HAP-1 (cell line): ENCODE data around the gene TRIM15.
"Not testable (repeated sequence)": the region's sequence is repeated elsewhere in the genome, so short reads cannot be mapped to it uniquely, and the experiment has no call there.

Experiments
- DNase-seq, 2 experiments: peaks; one replicate each; pipeline ENCODE4 v3.0.0-alpha.2; 2016 to 2020; ENCODE audit warnings: low spot score in 2 of 2
- H3K27me3 ChIP-seq: fragments of 250-450 bp; sonication (Bioruptor Pico); 2 replicates; pipeline ENCODE4 v1.5.1; 2020; ENCODE audit warnings: low read depth, mild to moderate bottlenecking, moderate library complexity
- H3K36me3 ChIP-seq: fragments of 250-450 bp; sonication (Bioruptor Pico); replicated peaks from 2 replicates; pipeline ENCODE4 v1.5.1; 2020; ENCODE audit warnings: mild to moderate bottlenecking
- H3K4me1 ChIP-seq: fragments of 250-450 bp; sonication (Bioruptor Pico); 2 replicates; pipeline ENCODE4 v1.5.1; 2020; ENCODE audit warnings: mild to moderate bottlenecking
- H3K4me3 ChIP-seq: fragments of 250-450 bp; sonication (Bioruptor Pico); 2 replicates; pipeline ENCODE4 v1.5.1; 2020; ENCODE audit warnings: mild to moderate bottlenecking, moderate library complexity
- H3K9me3 ChIP-seq: fragments of 250-450 bp; sonication (Bioruptor Pico); 2 replicates; pipeline ENCODE4 v1.5.1; 2020; ENCODE audit warnings: mild to moderate bottlenecking, moderate library complexity
- in situ Hi-C: fragments of 300-500 bp; cut with MboI; formaldehyde crosslinking; loops from 3 replicates; pipeline ENCODE4 v1.14.3; 2020; ENCODE audit warnings: low sequenced_read_pairs, inconsistent platforms, mixed read lengths

Gene TRIM15

DNA sequence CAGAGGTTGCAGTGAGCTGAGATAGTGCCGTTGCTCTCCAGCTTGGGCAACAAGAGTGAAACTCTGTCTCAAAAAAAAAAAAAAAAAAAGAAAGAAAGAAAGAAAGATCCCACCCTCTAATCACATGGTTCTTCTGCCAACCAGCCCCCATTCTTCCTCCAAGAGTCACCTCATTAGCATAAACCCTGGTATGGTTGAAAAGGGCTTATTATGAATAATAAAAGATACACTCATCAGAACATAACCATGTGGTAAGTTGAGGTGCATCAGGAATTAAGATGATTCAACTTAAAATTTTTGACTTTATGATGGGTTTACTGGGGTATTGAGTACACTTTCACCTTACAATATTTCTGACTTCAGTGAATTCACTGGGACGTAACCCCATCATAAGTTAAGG, 28.2 kb upstream of the TRIM15 start:
- Histone ChIP-seq H3K4me3 (no peak overlapping the region), H3K27me3 (peaks cover 9% of the 10 kb centered on the region), H3K36me3 (no peaks in the 10 kb centered on the region), H3K9me3 (no peaks in the 10 kb centered on the region), H3K4me1 (peaks cover 3% of the 10 kb centered on the region)
- in situ Hi-C loops = no loop called here
- no peak for DNase-seq

- no peak for DNase-seq
- H3K9me3 ChIP-seq = no peaks in the 10 kb centered on the region
- H3K36me3 ChIP-seq = no peaks in the 10 kb centered on the region
- in situ Hi-C loops = no loop called here
- H3K27me3 ChIP-seq = peaks cover 9% of the 10 kb centered on the region
- no peak within 1 kb of the TSS for H3K4me3 ChIP-seq
- H3K4me1 ChIP-seq = peaks cover 3% of the 10 kb centered on the region
These were observed 27.6 kb upstream of the TRIM15 start, which contains the start of gene TRIM40 for GRCh38 chr6:30135757-30136156. Gene TRIM40 (plus strand): TSS chr6:30136140. CDS start chr6:30137037, 897 bp downstream.

DNA sequence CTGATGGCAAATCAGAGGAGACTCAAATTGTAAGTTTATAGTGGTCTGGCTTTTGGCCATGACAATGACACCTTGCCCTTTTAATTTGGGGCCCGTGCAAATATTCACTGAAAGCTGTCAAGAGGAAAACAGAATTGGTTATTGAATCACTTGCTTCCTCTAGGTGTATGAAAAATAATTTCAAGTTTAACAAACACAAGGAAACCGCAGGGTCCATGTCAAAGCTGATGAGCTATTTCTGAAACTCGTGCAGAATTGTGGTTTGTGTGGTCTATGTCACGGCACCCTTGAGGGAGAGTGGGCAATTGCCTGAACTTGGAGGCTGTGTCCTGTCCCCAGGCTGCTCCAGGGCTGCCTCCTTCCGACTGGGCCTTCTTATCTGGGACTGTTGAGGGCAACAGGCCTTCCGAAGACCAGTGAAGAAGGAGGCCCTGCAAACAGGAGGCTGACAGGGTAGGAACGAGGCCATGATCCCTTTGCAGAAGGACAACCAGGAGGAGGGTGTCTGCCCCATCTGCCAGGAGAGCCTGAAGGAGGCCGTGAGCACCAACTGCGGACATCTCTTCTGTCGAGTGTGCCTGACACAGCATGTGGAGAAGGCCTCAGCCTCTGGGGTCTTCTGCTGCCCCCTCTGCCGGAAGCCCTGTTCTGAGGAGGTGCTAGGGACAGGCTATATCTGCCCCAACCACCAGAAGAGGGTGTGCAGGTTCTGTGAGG, 26.6 kb upstream of the TRIM15 start:
- Histone ChIP-seq H3K36me3 (no peaks in the 10 kb centered on the region), H3K27me3 (peaks cover 9% of the 10 kb centered on the region), H3K9me3 (no peaks in the 10 kb centered on the region), H3K4me1 (peaks cover 3% of the 10 kb centered on the region), H3K4me3 (no peak overlapping the region)
- in situ Hi-C loops = no loop called here
- DNase-seq = no peak

GRCh38 chr6:30140240-30140639, 23.1 kb upstream of the TRIM15 start:
- peaks cover 18% of the 10 kb centered on the region for H3K27me3 ChIP-seq
- H3K4me3 ChIP-seq, in situ Hi-C loops: not testable (repeated sequence)

DNA sequence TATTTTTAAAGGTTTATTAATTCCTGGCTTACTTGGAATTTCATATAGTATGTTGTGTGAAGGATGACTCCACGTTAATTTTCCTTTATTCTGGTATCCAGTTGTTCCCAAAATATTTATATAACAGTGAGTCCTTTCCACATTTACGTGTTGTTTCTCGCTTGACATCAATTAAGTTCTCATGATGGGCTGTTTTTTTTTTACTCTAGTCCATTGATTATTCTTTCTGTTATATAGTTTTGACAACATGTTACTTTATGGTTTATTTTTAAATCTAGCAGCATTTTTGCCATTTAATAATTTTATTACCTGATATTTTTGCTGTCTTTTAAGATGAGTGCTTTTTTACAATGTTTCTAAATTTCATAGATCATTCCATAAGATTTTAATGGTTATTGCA, 20.7 kb upstream of the TRIM15 start:
- H3K27me3 ChIP-seq = peaks cover 21% of the 10 kb centered on the region

More at GRCh38 chr6:30140240-30140639, 23.1 kb upstream of the TRIM15 start:
- H3K9me3 ChIP-seq, H3K36me3 ChIP-seq, H3K4me1 ChIP-seq, DNase-seq: not testable (repeated sequence)

GRCh38 chr6:30143780-30144179, 19.6 kb upstream of the TRIM15 start:
- no peaks in the 10 kb centered on the region for H3K36me3 ChIP-seq
- H3K27me3 ChIP-seq = peaks cover 19% of the 10 kb centered on the region
- no peaks in the 10 kb centered on the region for H3K9me3 ChIP-seq
- H3K4me3 ChIP-seq = no peak overlapping the region
- in situ Hi-C loops = no loop called here
- no peak for DNase-seq
- no peaks in the 10 kb centered on the region for H3K4me1 ChIP-seq

More for the DNA sequence above, 20.7 kb upstream of the TRIM15 start:
- in situ Hi-C loops = no loop called here
- H3K4me3 ChIP-seq = no peak overlapping the region
- H3K9me3 ChIP-seq = no peaks in the 10 kb centered on the region
- H3K36me3 ChIP-seq = no peaks in the 10 kb centered on the region
- no peaks in the 10 kb centered on the region for H3K4me1 ChIP-seq
- DNase-seq = no peak

- Histone ChIP-seq H3K9me3 (no peaks in the 10 kb centered on the region), H3K27me3 (peaks cover 19% of the 10 kb centered on the region), H3K36me3 (no peaks in the 10 kb centered on the region), H3K4me1 (no peaks in the 10 kb centered on the region), H3K4me3 (no peak overlapping the region)
- no peak for DNase-seq
- in situ Hi-C loops = no loop called here
These were observed 18.5 kb upstream of the TRIM15 start for GRCh38 chr6:30144811-30145210.

DNA sequence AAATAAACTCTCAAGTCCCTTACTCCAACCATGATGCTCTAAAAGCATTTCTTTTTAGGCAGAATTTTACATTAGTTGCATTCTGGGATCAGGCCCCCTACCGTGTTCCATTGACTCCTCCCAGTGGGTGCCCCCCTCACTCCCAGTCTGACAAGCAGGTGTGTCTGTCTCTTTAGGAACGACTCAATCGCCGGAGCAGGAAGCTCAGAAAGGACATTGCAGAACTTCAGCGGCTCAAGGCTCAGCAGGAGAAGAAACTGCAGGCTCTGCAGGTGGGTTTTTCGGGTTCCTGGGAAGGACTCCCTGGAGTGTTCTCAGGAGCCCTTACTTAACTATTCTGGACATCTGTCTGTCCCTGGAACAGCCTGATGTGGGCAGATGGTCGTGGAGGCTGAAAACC, 17.5 kb upstream of the TRIM15 start:
- H3K27me3 ChIP-seq = peaks cover 19% of the 10 kb centered on the region
- H3K36me3 ChIP-seq = no peaks in the 10 kb centered on the region
- H3K9me3 ChIP-seq = no peaks in the 10 kb centered on the region
- no peaks in the 10 kb centered on the region for H3K4me1 ChIP-seq
- H3K4me3 ChIP-seq = no peak overlapping the region
- no peak for DNase-seq
- in situ Hi-C loops = no loop called here

DNA sequence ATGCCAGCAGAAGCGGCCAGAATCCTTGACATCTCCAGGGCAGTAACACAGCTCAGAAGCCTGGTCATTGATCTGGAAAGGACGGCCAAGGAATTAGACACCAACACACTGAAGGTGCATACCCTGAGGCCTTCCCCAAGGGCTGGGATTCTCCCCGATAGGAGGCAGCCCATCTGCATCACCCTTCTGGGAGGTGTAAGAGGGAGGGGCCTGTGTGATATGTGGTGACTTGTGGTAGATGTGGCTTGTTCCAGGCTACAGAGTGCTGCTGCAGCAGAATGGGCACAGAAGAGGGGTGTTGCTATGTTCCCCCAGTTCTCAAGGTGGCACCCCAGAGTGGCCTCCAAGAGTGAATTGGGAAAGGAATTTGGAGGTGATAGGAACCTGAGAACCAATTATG, 16.2 kb upstream of the TRIM15 start:
- in situ Hi-C loops = no loop called here
- H3K36me3 ChIP-seq = no peaks in the 10 kb centered on the region

GRCh38 chr6:30149234-30149633, 14.1 kb upstream of the TRIM15 start:
- Histone ChIP-seq H3K4me1 (no peaks in the 10 kb centered on the region), H3K36me3 (no peaks in the 10 kb centered on the region), H3K27me3 (peaks cover 8% of the 10 kb centered on the region), H3K9me3 (no peaks in the 10 kb centered on the region), H3K4me3 (no peak overlapping the region)
- in situ Hi-C loops = no loop called here
- no peak for DNase-seq

More for the DNA sequence above, 16.2 kb upstream of the TRIM15 start:
- no peaks in the 10 kb centered on the region for H3K9me3 ChIP-seq
- peaks cover 18% of the 10 kb centered on the region for H3K27me3 ChIP-seq
- H3K4me3 ChIP-seq = no peak overlapping the region
- H3K4me1 ChIP-seq = no peaks in the 10 kb centered on the region
- DNase-seq = no peak

- peaks cover 6% of the 10 kb centered on the region; the same call in 1 of the 2 replicates for H3K27me3 ChIP-seq
- H3K4me1 ChIP-seq = no peaks in the 10 kb centered on the region
- in situ Hi-C loops = no loop called here
These were observed 13.3 kb upstream of the TRIM15 start for GRCh38 chr6:30149858-30150550.

GRCh38 chr6:30150671-30151395, 12.5 kb upstream of the TRIM15 start:
- no peaks in the 10 kb centered on the region for H3K36me3 ChIP-seq
- in situ Hi-C loops = no loop called here
- no peak overlapping the region for H3K4me3 ChIP-seq

More at GRCh38 chr6:30149858-30150550, 13.3 kb upstream of the TRIM15 start:
- DNase-seq = no peak
- Histone ChIP-seq H3K4me3 (no peak overlapping the region), H3K9me3 (no peaks in the 10 kb centered on the region), H3K36me3 (no peaks in the 10 kb centered on the region)

GRCh38 chr6:30151580-30151979, 11.8 kb upstream of the TRIM15 start:
- Histone ChIP-seq H3K36me3 (no peaks in the 10 kb centered on the region), H3K9me3 (no peaks in the 10 kb centered on the region), H3K4me3 (no peak overlapping the region), H3K4me1 (no peaks in the 10 kb centered on the region), H3K27me3 (peaks cover 2% of the 10 kb centered on the region; the same call in 1 of the 2 replicates)
- in situ Hi-C loops = no loop called here
- no peak for DNase-seq

More at GRCh38 chr6:30150671-30151395, 12.5 kb upstream of the TRIM15 start:
- no peaks in the 10 kb centered on the region for H3K4me1 ChIP-seq
- peaks cover 2% of the 10 kb centered on the region; the same call in 1 of the 2 replicates for H3K27me3 ChIP-seq
- no peaks in the 10 kb centered on the region for H3K9me3 ChIP-seq
- no peak for DNase-seq
